GM23248 (cell line): Measurements from ENCODE around the gene SEMA4D. TPM values are rescaled to one million over a fixed set of nuclear protein-coding genes. Genes with fewer than 3 reads are reported as not detected.

Source experiments
- DNase-seq: peaks from one replicate; pipeline ENCODE4 v3.0.0-alpha.2; 2015
- H2AFZ ChIP-seq: fragments of 200-600 bp; sonication (generic); 2 replicates; pipeline ENCODE4 v1.6.1; 2016; ENCODE audit warnings: antibody characterized with exemption
- H3F3A ChIP-seq: fragments of 200-600 bp; sonication (generic); 2 replicates; pipeline ENCODE4 v1.6.1; 2016; ENCODE audit warnings: mild to moderate bottlenecking, antibody characterized with exemption, mixed run types; ENCODE audit not compliant: insufficient read depth
- H3K27ac ChIP-seq: fragments of 200-600 bp; sonication (generic); 2 replicates; pipeline ENCODE4 v1.5.1; 2016; ENCODE audit warnings: mild to moderate bottlenecking
- H3K27me3 ChIP-seq: fragments of 200-600 bp; sonication (generic); replicated peaks from 2 replicates; pipeline ENCODE4 v1.6.1; 2016; ENCODE audit warnings: mild to moderate bottlenecking; ENCODE audit not compliant: insufficient read depth
- H3K36me3 ChIP-seq: fragments of 200-600 bp; sonication (generic); 2 replicates; pipeline ENCODE4 v1.6.1; 2016; ENCODE audit warnings: low read depth, mild to moderate bottlenecking
- H3K4me1 ChIP-seq: fragments of 200-600 bp; sonication (generic); 2 replicates; pipeline ENCODE4 v1.6.1; 2016; ENCODE audit warnings: mild to moderate bottlenecking; ENCODE audit not compliant: insufficient read depth
- H3K4me2 ChIP-seq: fragments of 200-600 bp; sonication (generic); one replicate; pipeline ENCODE4 v1.6.1; 2016; ENCODE audit warnings: mild to moderate bottlenecking; ENCODE audit not compliant: unreplicated experiment
- H3K4me3 ChIP-seq: fragments of 200-600 bp; sonication (generic); 2 replicates; pipeline ENCODE4 v1.5.1; 2016; ENCODE audit warnings: mild to moderate bottlenecking
- H3K79me2 ChIP-seq: fragments of 200-600 bp; sonication (generic); 2 replicates; pipeline ENCODE4 v1.6.1; 2016; ENCODE audit warnings: mild to moderate bottlenecking; ENCODE audit not compliant: insufficient read depth
- H3K9ac ChIP-seq: fragments of 200-600 bp; sonication (generic); 2 replicates; pipeline ENCODE4 v1.6.1; 2016; ENCODE audit warnings: mild to moderate bottlenecking
- H3K9me2 ChIP-seq: fragments of 200-600 bp; sonication (generic); 2 replicates; pipeline ENCODE4 v1.6.1; 2016; ENCODE audit warnings: mixed run types, mild to moderate bottlenecking, moderate library complexity; ENCODE audit not compliant: insufficient read depth
- H3K9me3 ChIP-seq: fragments of 200-600 bp; sonication (generic); one replicate; pipeline ENCODE4 v1.6.1; 2017; ENCODE audit warnings: low read depth
- H4K20me1 ChIP-seq: fragments of 200-600 bp; sonication (generic); 2 replicates; pipeline ENCODE4 v1.6.0; 2016; ENCODE audit not compliant: insufficient read depth
- EZH2 ChIP-seq: fragments of 200-600 bp; sonication (generic); IDR thresholded peaks from 2 replicates; pipeline ENCODE4 v1.6.1; 2018; ENCODE audit warnings: antibody characterized with exemption, mild to moderate bottlenecking; ENCODE audit not compliant: insufficient read depth, poor library complexity, severe bottlenecking
- EZH2phosphoT487 ChIP-seq: fragments of 200-600 bp; sonication (generic); IDR thresholded peaks from 2 replicates; pipeline ENCODE4 v1.6.1; 2018; ENCODE audit warnings: antibody characterized with exemption, moderate library complexity, mild to moderate bottlenecking, low read depth; ENCODE audit not compliant: insufficient read depth
- WGBS, 2 experiments: methylation state at CpG; one replicate each; pipeline ENCODE4 v1.1.6; 2015 to 2017; ENCODE audit warnings: low lambda C conversion rate in 2 of 2, low coverage in 1 of 2; ENCODE audit errors: missing lambda C conversion rate in 2 of 2; 5-methylcytosine and 5-hydroxymethylcytosine counted together
- in situ Hi-C: fragments of 300-500 bp; cut with MboI; formaldehyde crosslinking; loops from 2 replicates; pipeline ENCODE4 v1.15.0; 2020
- polyA plus RNA-seq: library from polyadenylated mRNA; unstranded; fragments of >200 nt; fragmentation: Nextera tagmentation; extraction: Ambion mirVana; gene quantifications from 2 replicates; pipeline ENCODE4 v1.2.1, GENCODE V29; 2016
- total RNA-seq: library from RNA; depleted of rRNA; stranded (reverse); fragments of >200 nt; shearing (Covaris generic); gene quantifications from 2 replicates; pipeline ENCODE4 v1.2.3, GENCODE V29; 2014

SEMA4D gene
- total and polyA plus RNA-seq, 2 experiments from 2014 or later: 0.11 TPM

DNA sequence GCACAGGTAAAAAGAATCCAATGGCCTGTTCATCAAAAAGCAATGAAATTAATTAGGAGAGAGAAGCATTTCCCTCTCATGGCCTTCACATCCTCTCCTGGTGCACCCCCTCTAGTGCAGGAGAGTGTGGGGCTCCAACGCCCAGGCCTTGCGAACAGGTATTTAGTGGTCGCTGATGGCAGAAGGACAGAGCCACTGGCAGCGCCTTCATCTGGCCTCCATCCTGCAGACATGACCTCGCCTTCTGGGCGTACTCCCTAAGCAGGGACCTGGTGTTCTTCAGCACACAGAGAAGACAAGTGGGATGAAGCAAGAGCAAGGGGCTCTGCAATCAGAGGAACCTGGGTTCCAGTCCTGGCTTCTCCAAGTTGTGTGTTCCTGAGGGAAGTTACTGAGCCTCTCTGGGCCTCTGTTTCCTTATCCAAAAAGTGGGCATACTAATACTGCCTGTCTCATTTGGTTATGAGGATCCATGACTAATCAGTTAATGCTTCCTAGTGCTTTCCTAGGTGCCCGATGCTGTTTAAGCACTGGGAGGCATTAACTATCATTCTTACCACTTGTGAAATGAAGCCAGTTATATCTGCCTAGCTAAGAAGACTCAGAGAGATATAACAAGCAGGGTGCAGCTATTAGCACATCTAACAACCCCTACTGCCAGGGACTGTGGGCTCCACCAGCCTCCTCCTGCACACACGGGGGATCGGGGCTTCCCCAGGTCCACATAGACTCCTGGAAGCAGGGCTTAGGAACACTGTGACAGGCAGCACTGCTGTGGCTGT, 77.3 kb downstream of the SEMA4D start:
- in situ Hi-C loops: no loop called here
- TF ChIP-seq EZH2phosphoT487: no peak
- TF ChIP-seq EZH2: no peak

DNA sequence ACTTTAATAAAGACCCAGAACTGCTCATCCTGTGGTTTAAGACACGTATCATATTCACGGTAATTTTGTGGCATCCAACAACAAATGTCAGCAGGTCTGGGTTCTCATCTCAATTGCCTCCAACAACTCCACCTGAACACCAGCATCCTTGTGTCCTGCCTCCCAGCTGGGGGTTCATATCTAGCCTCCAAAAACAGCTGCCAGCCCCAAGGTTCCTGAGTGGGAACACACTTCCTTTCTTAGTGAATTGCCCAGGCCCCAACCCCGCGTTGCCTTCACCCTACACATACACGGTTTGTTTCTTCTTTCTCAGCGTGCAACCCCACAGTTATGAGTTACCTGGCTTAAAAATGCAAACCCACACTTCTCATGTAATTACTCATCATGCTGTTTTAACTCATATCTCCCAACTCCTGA, 77.9 kb downstream of the SEMA4D start:
- TF ChIP-seq EZH2phosphoT487 (no peak), EZH2 (no peak)
- Histone ChIP-seq H3K4me3 (no peak overlapping the region), H3F3A (no peaks in the 10 kb centered on the region), H3K9ac (no peak overlapping the region), H3K9me3 (no peaks in the 10 kb centered on the region), H4K20me1 (no peaks in the 10 kb centered on the region), H3K79me2 (no peaks in the 10 kb centered on the region), H3K36me3 (no peaks in the 10 kb centered on the region), H3K27me3 (no peaks in the 10 kb centered on the region), H3K4me1 (peaks cover 5% of the 10 kb centered on the region; the same call in 1 of the 2 replicates), H2AFZ (no peak overlapping the region), H3K4me2 (no peak overlapping the region), H3K9me2 (no peaks in the 10 kb centered on the region), H3K27ac (no peak overlapping the region)
- in situ Hi-C loops: no loop called here
- 85 to 92% methylated on average over 6 of the region's 6 CpGs for WGBS, 2 experiments
- no peak for DNase-seq

More for the DNA sequence above, 77.3 kb downstream of the SEMA4D start:
- no peak overlapping the region for H3K4me3 ChIP-seq
- WGBS, 2 experiments: 82 to 88% methylated on average over 9 of the region's 9 CpGs
- H3K9me3 ChIP-seq: no peaks in the 10 kb centered on the region
- peaks cover 5% of the 10 kb centered on the region; the same call in 1 of the 2 replicates for H3K4me1 ChIP-seq
- no peak for DNase-seq
- no peak overlapping the region for H3K4me2 ChIP-seq
- no peaks in the 10 kb centered on the region for H3K79me2 ChIP-seq
- no peak overlapping the region for H3K9ac ChIP-seq
- no peak overlapping the region for H2AFZ ChIP-seq
- no peaks in the 10 kb centered on the region for H4K20me1 ChIP-seq
- no peaks in the 10 kb centered on the region for H3F3A ChIP-seq
- no peaks in the 10 kb centered on the region for H3K27me3 ChIP-seq
- H3K9me2 ChIP-seq: no peaks in the 10 kb centered on the region
- no peaks in the 10 kb centered on the region for H3K36me3 ChIP-seq
- H3K27ac ChIP-seq: no peak overlapping the region

DNA sequence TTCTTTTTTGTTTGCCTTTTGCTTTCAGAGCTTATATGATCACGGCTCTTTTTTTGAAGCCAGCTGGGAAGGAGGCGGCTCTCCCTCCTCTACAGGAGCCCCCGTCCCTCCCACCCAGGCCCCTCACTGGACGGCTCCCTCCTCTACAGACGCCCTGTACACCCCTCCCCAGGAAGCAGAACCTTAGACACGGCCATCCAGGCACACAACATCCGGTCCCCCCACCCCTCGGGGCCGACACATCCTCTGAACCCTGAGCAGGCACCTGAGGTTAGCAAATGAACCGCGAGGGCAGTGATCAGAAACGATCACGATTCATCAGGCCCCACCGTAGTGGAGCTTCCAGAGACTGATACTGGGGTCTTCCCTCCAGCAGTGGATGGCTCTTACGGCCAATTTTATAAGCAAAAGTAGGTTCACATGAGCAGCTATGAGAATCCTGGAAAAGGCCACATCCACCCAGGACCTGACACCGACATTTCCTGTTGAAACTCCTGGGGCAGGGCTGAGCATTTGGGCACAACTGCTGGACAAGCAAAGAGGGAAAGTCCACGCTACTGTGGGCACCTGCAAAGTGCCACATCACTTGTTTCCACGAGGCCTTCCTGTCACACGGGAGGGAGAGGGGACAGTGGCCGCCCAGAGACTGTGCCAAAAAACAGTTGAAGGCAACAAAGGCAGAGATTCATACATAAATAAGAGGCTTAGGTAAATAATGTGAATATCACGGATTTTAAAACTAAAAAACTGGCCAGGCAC, 78.9 kb downstream of the SEMA4D start:
- Histone ChIP-seq H3K36me3 (no peaks in the 10 kb centered on the region), H3K4me1 (peaks cover 5% of the 10 kb centered on the region; the same call in 1 of the 2 replicates), H3K9me2 (no peaks in the 10 kb centered on the region), H4K20me1 (no peaks in the 10 kb centered on the region), H3K27me3 (no peaks in the 10 kb centered on the region), H3K4me3 (no peak overlapping the region), H2AFZ (no peak overlapping the region), H3K79me2 (no peaks in the 10 kb centered on the region), H3K27ac (no peak overlapping the region), H3F3A (no peaks in the 10 kb centered on the region), H3K9me3 (no peaks in the 10 kb centered on the region), H3K9ac (no peak overlapping the region), H3K4me2 (no peak overlapping the region)
- no peak for TF ChIP-seq EZH2phosphoT487
- TF ChIP-seq EZH2: no peak
- in situ Hi-C loops: no loop called here
- 69 to 76% methylated on average over 19 to 21 of the region's 21 CpGs for WGBS, 2 experiments
- DNase-seq: no peak

DNA sequence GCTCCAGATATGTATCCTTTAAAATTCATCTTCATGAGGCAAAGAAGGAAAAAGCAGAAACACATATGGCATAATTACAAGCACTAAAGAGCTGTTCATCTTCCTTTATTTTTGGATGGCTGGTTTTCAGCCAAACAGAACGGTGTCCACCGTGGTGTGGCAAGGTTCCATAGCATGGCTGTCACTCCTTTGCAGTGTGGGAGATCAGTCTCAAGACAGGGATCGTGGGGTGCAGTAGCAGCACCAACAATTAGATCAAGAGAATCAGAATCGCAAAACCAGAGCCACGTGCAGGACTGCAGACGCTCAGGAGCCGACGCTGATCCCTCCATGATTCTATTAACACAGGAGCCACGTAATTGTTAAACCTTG, 79.5 kb downstream of the SEMA4D start:
- in situ Hi-C loops: no loop called here
- WGBS, 2 experiments: 73 to 79% methylated on average over 9 of the region's 9 CpGs
- Histone ChIP-seq H4K20me1 (no peaks in the 10 kb centered on the region), H3K4me1 (peaks cover 5% of the 10 kb centered on the region; the same call in 1 of the 2 replicates), H3K4me2 (no peak overlapping the region), H3K79me2 (no peaks in the 10 kb centered on the region), H3K9ac (no peak overlapping the region), H3K27me3 (no peaks in the 10 kb centered on the region), H2AFZ (no peak overlapping the region), H3K4me3 (no peak overlapping the region), H3K27ac (no peak overlapping the region), H3K9me3 (no peaks in the 10 kb centered on the region), H3K36me3 (no peaks in the 10 kb centered on the region), H3F3A (no peaks in the 10 kb centered on the region), H3K9me2 (no peaks in the 10 kb centered on the region)
- DNase-seq: no peak
- TF ChIP-seq EZH2 (no peak), EZH2phosphoT487 (no peak)
